ENCODE data around the gene THNSL1.

Gene THNSL1

DNA sequence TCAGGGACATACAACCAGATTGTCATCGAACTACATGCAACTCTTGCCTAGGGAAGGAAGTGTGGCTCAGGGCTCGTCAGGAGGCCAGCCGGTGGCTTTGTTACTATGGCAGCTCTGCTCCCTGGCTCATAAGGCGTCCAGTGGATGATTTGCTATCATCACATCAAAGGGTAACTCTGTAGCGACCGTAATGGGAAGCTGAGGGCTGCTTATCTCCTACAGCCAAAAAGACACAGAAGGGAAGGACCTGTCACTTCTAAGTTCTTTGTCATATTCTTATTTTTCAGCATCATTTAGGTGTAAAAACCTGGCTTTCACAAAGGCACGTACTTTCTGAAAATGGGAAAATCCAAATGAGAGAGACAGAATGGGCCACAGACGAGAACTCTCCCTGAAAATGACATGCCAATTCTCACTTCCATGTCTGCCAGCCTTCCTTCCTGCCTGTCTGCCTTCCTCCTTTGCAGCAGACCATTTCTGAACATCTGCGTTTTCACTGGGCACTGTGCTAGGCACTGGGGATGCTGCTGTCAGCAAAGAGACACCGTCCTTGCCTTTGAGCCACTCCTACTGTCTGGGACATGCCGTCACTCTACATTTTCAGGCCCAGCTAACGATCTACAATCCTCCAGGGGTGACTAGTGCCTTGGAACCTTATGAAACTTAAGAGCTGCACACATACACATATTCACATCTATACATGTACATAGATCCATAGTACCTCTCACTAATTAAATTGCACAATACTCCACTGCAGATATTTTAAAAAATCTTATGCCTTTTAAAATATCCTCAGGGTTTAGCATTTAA is 27.4 kb upstream of the THNSL1 start:
- TF ChIP-seq GATA2 (IDR thresholded peaks at IDR 0.05; ENCODE audit: low read depth, low read length) (no peak), GATA3 (IDR thresholded peaks at IDR 0.05; ENCODE audit: low read depth, low read length) (no peak)

DNA sequence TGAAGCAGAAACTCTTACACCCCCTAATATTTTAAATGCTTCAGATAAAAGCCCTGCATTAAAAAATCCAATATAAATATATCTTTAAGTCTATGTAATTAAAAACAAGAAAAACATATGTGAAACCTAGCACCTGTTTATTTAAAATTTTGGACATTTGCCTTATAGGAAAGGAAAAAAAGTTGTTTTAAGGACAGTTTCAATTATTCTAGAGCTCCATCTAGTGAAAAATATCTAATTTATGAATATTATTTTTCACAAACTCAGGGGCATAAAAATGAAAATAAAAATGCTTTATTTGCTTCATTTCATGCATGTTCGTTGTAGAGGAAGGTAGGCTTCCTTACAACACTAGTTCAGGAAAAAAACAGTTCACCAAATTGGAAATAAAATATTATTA is 26.5 kb upstream of the THNSL1 start:
- no peak for TF ChIP-seq GATA2 (IDR thresholded peaks at IDR 0.05; ENCODE audit: low read depth, low read length)
- TF ChIP-seq GATA3 (IDR thresholded peaks at IDR 0.05; ENCODE audit: low read depth, low read length): no peak

DNA sequence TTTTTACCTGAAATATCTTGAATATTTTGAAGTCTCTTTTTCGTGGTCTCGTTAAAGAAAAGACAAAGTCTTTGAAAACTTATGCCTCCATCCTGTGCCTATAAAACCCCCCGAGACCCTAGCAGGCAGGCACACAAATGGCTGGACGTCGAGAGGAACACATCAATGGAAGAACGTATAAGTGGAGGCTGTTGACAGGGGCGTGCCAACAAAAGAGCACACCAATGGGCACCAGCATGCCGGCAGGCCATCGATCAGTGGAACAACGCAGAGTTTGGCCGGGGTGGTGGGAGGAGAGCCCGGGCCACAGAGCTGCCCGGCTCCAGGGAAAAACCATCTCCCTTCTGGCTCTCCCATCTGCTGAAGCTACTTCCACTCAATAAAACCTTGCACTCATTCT is 25.1 kb upstream of the THNSL1 start:
- no peak for TF ChIP-seq GATA3 (IDR thresholded peaks at IDR 0.05; ENCODE audit: low read depth, low read length)
- no peak for TF ChIP-seq GATA2 (IDR thresholded peaks at IDR 0.05; ENCODE audit: low read depth, low read length)

DNA sequence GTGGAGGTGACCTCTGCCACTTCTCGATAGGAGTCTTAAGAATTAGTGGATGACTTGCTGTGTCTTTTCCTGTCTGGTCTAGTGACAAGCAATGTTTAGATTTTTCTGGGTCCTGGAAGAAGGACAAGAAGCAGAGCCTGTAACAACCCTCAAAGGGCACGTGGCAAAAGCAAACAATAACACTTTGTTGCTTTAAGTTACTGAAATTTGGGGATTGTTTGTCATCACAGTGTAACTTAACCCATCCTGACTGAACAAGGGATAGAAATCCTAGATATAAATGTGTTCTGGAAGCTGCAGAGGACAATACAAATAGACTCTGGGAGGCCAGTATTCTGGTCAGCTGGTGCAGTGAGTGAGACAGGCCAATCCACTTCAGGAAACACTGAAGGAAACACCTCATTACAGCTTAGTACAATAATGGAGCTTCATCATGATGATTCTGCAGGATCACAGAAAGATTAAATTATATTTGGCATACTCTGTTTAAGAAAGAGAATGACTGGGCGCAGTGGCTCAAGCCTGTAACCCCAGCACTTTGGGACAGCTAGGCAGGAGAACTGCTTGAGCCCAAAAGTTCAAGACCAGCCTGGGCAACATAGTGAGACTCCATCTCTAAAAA is 23.8 kb upstream of the THNSL1 start:
- no peak for TF ChIP-seq GATA2 (IDR thresholded peaks at IDR 0.05; ENCODE audit: low read depth, low read length)
- TF ChIP-seq GATA3 (IDR thresholded peaks at IDR 0.05; ENCODE audit: low read depth, low read length): no peak

DNA sequence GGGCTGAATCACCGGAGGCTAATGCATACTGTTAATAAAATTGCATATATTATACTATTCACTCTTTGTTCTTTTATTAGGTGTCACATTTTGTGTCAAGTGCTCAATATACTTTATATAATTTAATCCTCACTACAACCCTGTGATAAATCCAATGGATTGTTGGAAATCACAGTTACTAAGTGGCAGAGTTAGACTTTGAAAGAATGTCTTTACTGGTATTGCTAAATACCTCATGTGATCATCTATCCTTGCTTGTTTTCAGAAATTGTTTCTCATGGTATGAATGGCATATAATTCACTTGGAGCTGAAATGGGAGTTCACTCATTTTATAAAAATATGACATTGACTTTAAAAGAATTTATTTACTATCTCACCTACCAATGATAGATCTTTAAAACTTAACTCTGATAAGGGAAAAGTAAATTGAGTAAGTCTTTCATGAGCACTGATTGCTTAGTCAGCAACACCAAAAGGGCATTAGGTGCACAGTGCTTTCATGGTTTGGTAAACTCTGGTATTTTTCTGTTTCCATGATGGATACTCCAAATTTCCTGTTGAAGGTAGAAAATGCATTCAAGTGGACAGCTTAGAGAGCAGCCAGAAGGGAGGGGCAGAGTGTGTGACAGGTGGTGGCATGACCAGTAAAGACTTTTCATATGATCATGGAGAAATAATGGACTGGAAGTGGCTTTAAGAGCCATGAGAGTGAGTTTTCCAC is 23.0 kb upstream of the THNSL1 start:
- TF ChIP-seq GATA2 (IDR thresholded peaks at IDR 0.05; ENCODE audit: low read depth, low read length) (no peak), GATA3 (IDR thresholded peaks at IDR 0.05; ENCODE audit: low read depth, low read length) (no peak)

DNA sequence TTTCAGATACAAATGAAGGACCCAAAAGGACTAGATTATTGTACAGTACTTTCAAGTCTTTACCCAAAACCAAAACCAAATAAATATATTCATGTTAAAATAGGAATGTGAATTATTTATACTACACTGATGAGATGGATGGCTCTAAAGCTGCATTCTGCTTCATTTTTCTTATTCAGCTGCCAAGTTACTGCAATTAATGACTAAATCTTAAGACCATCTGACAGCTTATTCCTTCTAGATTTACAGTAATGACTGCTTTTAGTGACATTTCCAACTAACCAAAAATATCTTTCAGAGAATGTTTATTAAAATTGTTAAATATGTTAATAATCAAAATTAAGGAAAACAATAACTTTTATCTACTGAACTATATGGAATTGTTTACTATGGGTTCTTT is 21.3 kb upstream of the THNSL1 start:
- TF ChIP-seq GATA2 (IDR thresholded peaks at IDR 0.05; ENCODE audit: low read depth, low read length): no peak
- TF ChIP-seq GATA3 (IDR thresholded peaks at IDR 0.05; ENCODE audit: low read depth, low read length): no peak

DNA sequence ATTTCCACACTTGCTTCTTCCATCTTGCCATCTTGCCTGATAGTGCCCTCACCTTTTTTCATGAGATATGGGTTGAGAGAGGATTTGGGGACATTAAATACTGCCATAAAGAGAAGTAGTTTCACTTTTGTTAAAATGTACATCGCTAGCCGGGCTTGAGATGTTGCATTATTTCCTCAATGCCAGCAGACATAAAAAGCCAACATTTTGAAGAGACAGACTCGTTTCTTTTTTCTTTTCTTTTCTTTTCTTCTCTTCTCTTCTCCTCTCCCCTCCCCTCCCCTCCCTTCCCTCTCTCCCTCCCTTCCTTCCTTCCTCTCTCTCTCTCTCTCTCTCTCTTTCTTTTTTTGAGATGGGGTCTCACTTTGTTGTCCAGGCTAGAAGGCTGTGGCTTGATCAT is 18.4 kb upstream of the THNSL1 start:
- TF ChIP-seq GATA2 (IDR thresholded peaks at IDR 0.05; ENCODE audit: low read depth, low read length): no peak
- no peak for TF ChIP-seq GATA3 (IDR thresholded peaks at IDR 0.05; ENCODE audit: low read depth, low read length)

DNA sequence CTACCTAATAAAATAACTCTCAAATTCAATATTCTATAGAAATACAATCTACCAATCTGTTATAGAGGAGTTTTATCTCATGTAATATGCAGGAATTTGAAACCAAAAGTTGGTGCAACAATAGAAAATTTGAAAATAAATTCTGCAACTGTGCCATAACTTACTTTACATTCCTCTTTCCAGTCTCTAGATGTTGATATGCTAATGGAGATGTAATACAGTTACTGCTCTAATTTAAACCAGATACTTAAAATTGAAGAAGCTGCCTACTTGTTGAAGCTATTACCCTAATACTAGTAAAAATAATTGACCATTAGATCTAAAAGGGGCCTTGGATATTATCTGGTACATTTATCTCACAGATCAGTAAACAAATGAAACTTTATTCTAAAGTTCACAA is 1.8 kb upstream of the THNSL1 start:
- peak; percentile 43; the same call in 1 of the 2 replicates for TF ChIP-seq GATA3 (IDR thresholded peaks at IDR 0.05; ENCODE audit: low read depth, low read length)
- no peak for TF ChIP-seq GATA2 (IDR thresholded peaks at IDR 0.05; ENCODE audit: low read depth, low read length)

DNA sequence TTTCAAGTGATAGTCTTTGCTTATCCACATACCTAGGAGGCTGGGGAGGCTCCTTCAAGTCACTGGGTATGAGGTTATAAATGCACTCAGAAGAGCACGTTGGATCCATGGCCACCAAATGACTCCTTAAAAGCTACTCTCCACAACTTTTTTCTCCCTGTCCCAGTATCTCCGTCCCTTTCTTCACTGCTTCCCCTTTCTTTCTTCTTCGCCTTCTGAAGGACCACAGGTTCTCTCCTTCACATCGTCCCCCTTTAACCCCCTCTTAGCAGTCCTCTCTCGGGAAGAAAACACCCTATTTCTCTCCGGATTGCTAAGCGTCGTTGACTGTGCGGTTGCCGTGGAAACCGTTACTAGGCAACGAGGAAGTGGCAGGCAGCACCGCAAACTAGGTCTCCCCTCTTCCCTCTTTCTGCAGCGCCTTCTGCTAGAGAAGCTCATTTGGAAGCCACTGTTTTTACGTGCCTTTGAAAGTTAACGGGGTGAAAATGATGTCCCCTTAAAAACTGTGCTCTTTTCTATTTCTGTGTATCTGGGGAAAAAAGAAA is 510 bp upstream of the THNSL1 start, which contains the start of gene ENKUR:
Gene ENKUR (minus strand): TSS at position 331 of the 548 bp plus-strand sequence. CDS start 222 bp downstream, at position 109.
- TF ChIP-seq GATA3 (IDR thresholded peaks at IDR 0.05; ENCODE audit: low read depth, low read length): no peak
- no peak for TF ChIP-seq GATA2 (IDR thresholded peaks at IDR 0.05; ENCODE audit: low read depth, low read length)

DNA sequence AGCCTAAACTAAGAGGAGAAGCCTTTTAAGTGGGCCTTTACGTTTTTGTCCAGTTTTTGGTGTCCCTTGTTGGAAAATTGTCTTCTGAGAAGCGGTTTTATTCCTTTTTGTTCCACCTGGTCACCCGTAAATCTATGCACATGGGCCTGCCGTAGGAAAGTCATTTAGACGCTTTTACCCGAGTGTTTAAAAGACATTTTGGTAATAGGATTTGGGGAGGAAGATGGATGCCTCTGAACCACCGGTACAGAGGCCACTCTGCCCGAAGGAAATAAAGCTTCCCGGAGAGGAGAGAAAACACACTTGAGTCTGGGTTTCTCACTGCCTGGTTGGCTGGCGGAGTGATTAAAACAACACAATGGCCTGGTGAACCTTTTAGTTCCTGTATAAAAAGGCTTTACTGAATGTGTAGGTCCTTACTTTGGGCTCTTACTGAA is 760 bp downstream of the THNSL1 start:
- TF ChIP-seq GATA3 (IDR thresholded peaks at IDR 0.05; ENCODE audit: low read depth, low read length) (no peak), GATA2 (IDR thresholded peaks at IDR 0.05; ENCODE audit: low read depth, low read length) (no peak)

DNA sequence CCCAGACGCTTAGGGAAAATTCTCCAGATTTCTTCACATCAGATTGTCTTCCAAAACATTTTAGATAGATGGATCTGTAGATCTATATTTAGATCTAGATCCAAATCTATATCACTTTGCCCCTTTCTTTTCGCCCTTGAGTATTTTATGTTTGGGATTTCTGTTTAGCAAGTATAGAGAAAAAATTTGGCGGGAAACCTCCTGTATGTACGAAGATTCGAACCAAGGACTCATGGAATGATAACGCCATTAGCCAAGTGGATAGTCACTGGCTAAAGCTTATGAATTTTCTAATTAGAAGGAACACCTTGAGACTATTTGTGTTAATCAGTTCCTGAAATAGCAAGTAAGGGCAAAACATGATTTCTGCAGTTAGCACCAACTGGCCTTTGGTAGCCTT is 1.2 kb downstream of the THNSL1 start:
- TF ChIP-seq GATA3 (IDR thresholded peaks at IDR 0.05; ENCODE audit: low read depth, low read length) (no peak), GATA2 (IDR thresholded peaks at IDR 0.05; ENCODE audit: low read depth, low read length) (no peak)

DNA sequence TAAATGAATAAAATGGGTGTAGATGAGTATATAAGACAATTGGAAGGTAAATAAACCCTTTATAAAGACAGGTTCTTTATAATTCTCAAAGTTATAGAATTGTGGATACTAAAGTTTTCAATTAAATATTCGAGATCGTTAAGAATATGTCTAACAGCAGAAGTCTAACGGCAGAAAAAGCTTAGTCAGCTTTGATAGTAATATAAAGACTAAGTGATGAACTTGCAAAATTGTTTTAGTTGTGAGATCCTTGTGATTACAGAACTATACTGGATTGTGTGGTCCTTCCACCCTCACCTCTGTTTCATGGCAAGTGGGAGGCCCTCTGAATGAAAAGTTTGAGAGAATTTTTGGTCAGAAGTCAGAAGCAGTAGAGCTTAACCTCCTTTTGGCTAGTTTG is 2.3 kb downstream of the THNSL1 start:
- TF ChIP-seq GATA2 (IDR thresholded peaks at IDR 0.05; ENCODE audit: low read depth, low read length): no peak
- TF ChIP-seq GATA3 (IDR thresholded peaks at IDR 0.05; ENCODE audit: low read depth, low read length): no peak

DNA sequence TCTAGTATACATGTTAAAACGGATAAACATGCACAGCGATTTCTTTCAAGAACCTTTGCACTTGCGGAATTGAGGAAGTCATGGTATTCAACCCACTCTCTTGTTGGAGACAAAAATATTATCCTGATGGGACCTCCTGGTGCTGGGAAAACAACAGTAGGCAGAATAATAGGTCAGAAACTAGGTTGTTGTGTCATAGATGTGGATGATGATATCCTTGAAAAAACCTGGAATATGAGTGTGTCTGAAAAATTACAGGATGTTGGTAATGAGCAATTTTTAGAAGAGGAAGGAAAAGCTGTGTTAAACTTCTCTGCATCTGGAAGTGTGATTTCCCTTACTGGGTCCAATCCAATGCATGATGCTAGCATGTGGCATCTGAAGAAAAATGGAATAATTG is 6.9 kb downstream of the THNSL1 start:
- no peak for TF ChIP-seq GATA2 (IDR thresholded peaks at IDR 0.05; ENCODE audit: low read depth, low read length)
- TF ChIP-seq GATA3 (IDR thresholded peaks at IDR 0.05; ENCODE audit: low read depth, low read length): no peak

DNA sequence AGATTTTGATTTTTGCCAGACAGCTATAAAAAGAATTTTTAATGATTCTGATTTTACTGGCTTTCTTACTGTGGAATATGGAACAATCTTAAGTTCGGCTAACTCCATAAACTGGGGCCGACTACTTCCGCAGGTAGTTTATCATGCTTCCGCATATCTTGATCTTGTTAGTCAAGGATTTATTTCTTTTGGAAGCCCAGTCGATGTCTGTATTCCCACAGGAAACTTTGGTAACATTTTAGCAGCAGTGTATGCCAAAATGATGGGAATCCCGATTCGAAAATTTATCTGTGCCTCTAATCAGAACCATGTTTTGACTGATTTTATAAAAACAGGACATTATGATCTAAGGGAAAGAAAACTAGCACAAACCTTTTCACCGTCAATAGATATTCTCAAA is 8.1 kb downstream of the THNSL1 start:
- TF ChIP-seq GATA2 (IDR thresholded peaks at IDR 0.05; ENCODE audit: low read depth, low read length): no peak
